Measurements from ENCODE around the gene PARN. TPM values are rescaled to one million over a fixed set of nuclear protein-coding genes. Genes with fewer than 3 reads are reported as not detected.
A peak's percentile ranks its signal among the peaks of the same experiment; 100 is the strongest.
"Not testable (repeated sequence)": the region's sequence is repeated elsewhere in the genome, so short reads cannot be mapped to it uniquely, and the experiment has no call there.

PARN gene
- total RNA-seq, 1 donor from 2014 or later = 24.6 TPM

DNA sequence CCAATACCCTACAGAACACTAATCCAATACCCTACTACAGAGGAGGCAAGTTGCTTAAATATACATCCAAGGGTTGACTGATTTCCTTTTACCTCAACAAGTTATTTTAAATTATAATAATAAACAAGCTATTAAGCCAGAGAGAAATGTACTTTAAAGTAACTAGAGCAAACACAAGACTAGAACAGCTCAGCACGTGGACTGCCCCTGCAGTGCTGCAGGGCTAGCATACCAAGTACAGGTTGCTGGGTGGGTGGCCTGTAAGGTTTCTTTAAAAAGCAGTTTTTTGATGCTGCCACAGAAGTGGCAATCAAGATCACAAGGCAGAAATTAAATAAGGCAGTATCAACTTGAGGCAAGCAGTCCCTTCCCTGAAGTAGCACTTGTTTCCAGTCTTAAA is 63.5 kb downstream of the PARN start:
- no peak for DNase-seq

DNA sequence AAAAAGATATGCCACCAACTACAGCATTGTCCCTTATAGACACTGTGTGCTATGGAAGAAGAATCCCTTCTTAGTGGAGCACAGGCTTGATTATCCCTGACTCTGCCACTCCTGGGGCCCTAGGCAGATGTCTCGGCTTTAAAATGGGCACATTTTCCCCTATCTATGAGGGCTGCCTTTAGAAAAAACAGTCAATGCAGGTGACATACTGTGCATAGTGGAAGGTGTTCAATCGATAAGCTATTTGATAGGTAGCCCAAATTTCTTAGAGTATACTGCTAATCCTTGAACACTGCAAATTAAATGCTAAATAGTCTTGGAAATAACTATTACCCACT is 64.4 kb downstream of the PARN start:
- no peak for DNase-seq

DNA sequence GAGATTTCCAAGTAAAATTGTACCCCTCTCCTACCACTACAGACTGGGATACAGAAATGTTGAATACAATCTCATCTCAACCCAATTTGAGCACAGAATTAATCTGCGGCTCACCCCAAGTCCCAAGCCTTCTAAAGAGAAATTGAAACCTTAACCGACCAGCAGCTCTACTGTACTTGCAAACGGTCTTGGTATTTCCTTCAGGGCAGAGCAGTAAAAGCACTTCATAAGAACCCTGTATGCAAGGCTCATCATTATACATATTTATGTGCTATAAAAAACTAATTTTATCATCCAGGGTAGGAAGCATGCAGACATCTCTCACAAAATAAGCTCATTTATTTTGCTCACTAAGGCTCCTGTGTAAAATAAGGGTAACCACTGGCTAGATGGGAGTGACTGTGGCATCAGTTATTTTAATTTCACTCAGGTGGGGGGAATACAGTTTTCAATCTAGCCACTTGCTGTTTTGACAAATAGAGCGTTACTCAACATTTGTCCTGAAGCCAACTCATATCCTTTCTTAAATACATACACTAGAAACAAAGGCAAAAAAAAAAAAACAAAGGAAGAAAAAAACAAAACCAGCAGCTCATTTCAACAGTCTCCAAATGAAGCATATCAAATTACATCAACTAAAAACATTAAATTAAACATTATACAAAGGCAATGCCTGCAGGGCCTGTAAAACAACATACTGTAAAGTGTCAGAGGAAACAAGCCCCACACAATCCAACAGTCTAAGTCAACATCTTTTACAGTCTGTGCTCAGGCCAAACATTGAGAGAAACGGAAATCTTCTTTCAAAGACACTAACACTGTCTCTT is 65.0 kb downstream of the PARN start:
- peak; percentile 18 for DNase-seq

DNA sequence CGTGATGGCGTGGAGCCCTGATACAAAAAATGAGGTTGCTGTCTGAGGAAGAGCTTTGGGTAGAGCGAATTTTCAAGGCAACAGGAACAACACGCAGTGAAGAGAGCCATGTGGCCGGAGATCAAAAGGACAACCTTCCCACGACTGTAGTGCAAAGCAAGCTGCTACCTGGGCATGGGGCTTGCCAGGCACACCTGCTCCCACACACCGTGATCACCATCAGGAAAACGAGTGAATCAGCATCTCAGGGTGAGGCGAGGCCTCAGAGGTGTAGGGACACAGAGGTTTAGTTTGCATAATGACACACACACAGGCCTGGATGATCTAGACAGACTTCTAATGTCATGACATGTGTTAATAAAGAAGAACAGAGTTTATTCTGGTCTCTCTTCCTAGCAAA is 65.7 kb downstream of the PARN start:
- no peak for DNase-seq

DNA sequence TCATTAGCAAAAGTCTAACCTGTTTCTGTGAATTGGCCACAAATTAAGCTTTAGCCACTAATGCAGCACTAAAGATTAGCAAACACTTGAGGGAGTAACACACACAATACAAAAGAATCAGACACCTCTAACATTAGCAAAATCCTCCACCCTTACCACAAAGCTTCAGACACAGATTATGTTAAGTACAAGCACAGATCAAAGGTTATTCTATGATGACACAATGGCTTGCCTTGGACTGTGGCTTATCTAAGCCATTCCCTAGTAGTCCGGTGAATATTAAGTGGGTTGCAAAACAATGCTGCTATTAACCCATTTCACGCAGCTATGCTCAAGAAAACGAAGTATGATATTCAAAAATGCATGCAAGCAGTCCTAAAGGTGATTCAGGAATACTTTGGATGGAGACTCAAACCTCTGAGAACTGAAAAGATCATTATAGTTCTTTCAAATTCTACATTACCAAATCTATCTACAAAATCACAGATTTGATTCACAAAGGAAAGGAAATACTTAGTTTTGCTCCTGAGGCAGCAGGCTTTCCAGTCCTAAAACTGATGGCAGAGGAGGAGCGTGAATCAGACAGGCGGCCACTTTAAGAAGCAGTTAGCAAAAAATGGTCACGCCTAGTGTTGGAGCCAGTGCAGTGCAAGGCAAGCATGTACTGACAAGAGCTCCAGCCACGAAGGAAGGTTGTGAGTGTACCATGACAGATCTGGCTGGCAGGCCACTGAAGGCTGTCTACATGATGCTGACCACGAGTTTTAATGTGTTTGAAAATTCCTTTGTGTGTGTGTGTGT is 67.2 kb downstream of the PARN start:
- no peak for DNase-seq

DNA sequence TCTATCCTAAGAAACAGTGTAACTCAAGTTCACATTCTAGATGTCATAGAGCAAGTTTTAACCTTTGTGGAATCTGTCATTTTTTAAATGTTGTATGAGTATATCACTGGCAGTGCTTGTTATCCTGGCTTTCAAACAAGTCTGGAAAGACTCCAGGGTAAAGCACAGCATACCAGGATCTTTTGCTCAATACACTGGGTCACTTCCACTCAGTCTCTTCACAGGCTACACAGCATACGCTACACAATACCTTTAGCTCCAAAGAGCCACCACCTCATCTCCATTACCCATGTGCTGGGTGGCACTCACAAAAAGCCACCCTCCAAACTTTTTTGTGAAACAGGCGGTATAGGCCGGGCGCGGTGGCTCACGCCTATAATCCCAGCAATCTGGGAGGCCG is 69.5 kb downstream of the PARN start:
- DNase-seq = no peak

DNA sequence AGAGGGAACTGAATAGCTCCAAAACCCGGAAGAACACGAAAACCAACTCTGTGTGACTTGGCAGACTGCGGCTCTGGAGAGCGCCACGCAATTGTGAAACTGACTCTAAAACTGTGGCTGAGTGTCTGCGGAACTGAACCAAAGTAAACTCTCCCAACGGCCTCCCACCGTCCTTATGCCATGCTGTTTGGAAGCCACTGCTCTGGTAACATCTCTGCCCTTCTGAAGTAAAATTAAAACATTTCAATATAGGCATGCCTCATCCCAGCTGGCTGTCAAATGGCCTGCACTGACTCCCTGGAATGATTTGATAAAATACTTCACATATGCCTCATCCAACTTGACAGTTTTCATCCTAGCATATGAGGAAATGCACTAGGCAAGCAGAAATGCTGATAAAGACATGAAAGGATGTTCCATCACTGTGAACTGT is 70.2 kb downstream of the PARN start:
- DNase-seq = no peak

DNA sequence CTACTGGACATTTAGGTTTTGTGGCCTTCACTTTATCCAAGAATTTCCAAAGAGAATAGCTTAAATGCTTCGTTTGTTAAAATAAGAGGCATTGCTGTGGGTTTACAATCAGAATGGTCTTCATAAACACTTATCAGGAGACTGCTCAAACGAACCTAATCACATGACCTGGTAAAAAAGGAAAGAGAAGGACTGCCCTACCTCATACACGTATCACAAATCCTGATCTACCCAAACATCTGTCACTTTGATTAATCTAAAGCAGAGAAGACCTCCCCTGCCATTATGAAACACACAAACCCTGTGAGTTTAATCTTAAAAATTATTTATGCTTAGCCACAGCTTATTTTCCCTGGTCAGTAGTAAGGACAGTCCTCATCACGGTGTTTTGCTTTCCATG is 76.6 kb downstream of the PARN start:
- DNase-seq = no peak

DNA sequence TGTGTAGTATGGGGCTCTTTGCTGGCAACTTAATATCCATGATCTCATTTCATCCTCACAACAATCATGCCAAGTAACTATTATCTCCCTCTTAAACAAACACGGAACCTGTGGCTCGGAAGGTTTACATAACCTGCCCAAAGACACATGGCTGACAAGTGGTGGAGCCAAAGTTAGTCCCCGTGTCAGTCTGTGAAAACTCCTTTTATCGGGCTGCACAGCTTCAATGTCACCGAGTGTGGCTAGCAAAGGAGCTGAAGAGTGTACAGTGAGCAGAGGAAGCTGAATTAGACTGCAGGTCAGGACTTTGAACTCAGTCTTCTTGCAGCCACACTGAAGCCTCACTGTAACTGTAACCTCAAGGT is 80.3 kb downstream of the PARN start:
- no peak for DNase-seq

DNA sequence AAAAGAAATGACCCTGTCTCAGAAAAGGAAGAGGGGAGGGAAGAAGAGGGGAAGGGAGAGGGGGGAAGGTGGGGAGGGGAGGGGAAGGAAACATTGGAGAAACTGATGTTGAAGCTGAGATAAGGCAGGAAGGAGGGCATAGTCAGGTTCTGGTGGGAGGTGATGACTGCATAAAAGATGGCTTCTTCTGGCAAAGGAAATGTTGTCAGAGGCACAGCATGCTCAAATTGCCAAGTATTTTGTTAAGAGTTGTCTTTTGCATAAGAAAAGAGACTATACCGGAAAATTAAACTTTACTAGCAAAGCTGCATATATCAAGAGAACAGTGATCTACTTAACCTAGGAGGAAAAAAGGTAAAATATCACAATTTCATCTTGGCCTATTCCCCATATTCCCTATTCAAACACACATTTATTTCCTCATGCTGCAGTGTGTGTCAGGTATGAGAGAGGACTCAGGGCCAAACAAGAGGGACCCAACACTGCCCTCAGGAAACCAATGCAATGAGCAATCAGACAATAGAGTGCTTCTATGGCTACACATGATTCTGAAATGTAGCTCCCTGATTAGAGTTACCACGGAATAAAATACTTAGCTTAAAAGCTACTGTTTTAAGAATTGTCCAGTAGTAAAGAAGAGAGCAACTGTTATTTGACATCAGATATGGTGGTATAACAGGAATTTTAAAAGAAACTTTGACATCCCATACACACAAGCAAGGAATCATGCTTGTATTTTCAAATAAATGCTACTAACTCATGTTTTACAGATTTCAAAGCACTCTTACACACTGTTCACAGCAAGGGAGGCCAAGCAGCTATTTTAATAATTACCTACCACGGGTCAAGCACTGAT is 80.9 kb downstream of the PARN start:
- no peak for DNase-seq

DNA sequence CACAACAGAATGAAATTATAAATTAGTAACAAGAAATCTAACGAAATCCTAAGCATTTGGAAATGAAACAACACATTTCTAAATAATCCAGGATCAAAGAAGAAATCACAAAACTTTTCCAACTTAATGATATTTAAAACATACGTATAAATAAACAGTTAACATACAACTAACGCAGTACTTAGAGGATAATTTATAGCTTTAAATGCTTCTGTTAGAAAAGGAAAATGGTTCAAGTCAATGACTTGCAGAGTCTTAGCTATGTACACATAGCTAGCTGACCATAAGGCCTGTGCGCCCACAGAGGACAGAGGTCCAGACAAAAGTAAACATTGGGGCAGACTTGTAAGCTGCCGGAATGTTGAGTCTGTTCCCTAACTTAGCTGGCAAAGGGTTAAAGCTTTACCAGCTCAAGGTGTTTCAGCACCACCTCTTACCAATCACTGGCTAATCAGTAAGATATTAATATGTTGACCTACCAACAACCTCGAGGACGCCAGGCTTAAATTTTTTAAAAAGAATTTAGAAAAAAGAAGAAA is 84.6 kb downstream of the PARN start:
- DNase-seq = no peak

DNA sequence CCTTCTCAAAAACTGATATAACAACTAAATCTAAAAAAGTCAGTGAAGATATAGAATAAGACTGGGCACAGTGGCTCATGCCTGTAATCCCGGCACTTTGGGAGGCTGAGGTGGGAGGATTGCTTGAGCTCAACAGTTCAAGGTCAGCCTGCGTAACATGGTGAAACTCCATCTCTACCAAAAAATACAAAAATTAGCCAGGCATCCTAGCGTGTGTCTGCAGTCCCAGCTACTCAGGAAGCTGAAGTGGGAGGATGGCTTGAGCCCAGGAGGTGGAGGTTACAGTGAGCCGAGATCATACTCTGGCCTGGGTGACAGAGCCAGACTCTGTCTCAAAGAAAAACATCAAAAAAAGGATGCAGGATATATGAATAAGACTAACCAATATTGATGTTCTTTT is 85.2 kb downstream of the PARN start:
- DNase-seq = not testable (repeated sequence)

DNA sequence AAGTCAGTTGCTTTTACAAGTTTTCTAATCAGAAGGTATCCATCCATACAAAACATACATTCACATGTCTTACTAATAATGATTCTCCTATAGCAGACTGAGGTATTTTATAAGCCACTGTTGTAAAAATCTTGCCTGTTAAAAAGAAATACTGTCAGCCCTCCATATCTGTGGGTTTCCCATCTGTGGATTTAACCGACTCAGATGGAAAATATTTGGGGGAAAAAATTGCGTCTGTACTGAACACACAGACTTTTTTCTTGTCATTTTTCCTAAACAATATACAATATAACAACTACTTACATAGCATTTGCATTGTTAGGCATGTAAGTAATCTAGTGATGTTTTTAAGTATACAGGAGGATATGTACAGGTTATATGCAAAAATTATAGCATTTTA is 90.4 kb downstream of the PARN start:
- DNase-seq = peak; percentile 47

DNA sequence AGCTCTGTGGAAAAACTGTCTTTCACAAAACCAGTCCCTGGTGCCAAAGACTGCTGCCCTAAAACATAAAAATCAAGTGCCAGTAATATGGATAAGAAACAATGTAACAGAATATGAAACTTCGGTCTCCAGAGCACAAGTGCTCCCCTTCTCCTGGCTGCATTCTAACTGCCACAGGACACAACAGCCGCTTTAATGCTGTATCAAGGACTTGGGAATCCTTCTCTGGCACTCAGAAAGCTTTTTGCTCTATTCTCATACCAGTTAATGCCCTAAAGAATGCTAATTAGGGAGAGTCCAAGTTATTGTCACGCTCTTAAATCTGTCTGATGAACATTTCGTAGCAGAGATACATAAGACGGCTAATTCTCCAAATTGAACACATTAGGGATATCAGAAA is 90.9 kb downstream of the PARN start:
- DNase-seq = no peak

DNA sequence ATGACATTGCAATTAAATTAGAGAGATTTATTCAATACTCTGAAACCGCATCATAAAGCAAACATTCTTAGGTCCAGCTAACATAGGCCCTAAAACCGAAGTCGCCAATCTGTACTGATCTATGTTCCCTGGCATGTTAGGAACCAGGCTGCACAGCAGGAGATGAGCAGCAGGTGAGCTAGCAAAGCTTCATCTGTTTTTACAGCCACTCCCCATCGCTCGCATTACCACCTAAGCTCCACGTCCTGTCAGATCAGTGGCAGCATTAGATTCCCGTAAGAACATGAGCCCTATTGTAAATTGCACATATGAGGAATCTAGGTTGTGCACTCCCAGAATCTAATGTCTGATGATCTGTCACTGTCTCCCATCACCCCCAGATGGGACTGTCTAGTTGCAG is 91.5 kb downstream of the PARN start:
- no peak for DNase-seq

DNA sequence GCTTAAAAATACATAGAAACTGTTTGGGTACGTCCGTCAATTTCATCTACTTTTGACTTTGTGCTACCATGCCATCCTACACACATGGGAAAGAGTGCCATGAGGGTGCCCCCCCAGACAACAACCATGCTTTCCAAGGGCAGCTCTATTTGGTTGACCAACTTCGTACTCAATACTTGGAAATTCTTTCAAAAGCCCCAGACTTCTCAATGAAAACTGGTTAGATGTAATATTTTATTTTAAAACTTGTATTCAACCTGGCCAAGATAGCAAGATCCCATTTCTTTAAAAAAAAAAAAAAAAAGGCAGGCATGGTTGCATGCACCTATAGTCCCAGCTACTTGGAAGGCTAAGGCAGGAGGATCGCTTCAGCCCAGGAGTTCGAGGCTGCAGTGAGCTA is 98.4 kb downstream of the PARN start:
- no peak for DNase-seq

DNA sequence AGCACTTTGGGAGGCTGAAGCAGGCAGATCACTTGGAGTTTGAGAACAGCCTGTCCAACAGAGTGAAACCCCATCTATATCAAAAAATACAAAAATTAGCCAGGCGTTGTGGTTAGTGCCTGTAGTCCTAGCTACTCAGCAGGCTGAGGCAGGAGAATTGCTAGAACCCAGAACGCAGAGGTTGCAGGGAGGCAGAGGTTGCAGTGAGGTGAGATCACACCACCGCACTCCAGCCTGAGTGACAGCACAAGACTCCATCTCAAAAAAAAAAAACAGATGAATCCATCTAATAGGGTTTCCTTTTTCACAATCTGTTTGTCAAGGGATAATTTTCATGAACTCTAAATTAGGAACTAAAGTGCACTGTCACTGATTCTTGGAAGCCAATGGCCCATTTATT is 99.0 kb downstream of the PARN start:
- DNase-seq = no peak

DNA sequence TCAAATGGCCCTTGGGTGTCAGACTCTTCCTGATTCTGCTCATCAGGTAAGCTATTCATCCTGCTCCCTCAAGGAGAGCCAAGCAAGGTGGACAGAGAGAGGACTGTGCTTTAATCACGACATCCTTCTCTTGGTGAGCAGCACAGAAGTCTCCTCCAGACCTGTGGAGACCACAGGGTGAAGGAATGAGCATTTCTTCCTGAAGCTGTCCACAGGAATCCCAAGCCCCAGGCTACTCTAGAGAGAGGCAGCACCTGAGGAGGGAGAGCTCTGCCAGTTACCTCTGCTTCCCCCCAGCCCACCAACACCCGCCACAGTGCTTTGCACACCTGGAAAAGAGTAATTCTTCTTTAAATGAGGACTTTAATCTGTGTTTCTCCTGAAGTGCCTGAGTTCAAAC is 100.0 kb downstream of the PARN start:
- DNase-seq = no peak

DNA sequence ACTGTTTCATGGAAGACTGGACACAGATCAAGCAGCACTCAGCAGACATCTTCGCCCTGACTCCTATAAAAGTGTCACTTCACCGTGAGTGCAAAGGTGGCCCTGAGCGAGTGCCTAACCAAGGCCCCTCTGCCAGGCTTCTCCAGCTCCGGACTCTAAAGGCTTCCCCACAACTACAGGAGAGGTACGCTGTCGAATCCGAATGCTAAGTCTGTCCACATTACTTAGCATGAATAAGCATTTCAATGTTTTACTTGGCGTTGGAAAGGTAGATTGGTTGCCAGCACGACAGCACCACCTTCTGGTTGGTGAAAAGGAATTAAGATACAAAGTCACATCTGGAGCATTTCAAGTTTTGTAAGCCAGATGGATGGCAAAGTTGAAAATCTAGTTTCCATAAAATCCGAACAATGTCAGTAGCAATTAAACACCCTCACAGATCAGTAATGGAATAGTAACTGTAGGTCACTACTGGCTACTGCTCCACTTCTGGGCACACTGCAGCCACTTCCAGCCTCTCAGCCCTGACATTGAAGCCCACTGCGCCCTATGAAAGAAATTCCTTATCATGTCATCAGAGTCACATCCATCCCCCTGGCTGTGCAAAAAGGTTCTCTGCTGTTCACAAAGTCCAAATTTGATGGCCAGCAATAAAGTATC is 100.9 kb downstream of the PARN start:
- peak; percentile 90 for DNase-seq

DNA sequence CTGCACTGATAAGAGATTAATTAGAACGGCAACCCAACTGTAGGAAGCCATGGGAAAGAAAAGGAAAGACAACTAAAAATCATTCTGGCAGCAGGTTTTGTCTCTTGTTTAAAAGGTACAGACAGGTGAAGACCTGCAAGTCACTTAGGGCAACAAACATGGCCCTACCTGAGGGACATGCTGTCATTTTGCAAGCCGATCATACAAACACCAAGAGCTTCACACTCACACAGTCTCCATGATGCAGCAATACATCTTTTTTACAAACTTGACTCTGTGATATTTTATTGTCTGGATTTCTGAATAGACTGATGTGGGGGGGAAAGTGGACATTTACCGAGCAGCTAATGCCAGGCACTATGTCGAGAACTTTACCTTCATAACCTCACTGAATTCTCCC is 101.8 kb downstream of the PARN start:
- no peak for DNase-seq

DNA sequence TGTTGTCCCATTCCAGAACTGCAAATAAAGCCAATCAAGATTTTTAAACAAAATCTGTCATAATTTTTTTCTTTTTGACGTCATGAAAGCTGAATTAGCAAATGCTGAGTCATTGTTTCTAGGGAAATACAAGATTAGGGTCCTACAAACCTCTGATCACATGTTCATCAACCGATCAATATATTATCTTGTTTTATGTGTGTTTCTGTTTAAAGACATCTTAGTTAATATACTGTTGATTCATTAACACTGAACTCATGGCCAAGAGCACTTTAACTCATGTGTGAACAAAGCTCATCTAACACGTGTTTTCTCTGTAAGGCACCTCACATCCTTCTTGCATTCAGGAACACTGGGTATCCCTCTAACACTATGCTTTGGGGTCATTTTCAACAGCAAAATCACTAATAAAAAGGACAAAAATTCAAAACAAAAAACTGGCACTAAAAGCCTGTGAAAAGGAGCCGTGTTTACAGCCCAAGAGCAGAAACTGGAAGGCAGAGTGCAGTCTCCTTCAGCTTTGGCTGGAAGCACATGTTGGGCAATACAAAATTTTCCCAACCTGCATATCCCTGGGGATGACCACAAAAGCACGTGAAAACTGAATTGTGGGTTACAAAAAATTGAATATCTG is 102.5 kb downstream of the PARN start:
- DNase-seq = no peak

DNA sequence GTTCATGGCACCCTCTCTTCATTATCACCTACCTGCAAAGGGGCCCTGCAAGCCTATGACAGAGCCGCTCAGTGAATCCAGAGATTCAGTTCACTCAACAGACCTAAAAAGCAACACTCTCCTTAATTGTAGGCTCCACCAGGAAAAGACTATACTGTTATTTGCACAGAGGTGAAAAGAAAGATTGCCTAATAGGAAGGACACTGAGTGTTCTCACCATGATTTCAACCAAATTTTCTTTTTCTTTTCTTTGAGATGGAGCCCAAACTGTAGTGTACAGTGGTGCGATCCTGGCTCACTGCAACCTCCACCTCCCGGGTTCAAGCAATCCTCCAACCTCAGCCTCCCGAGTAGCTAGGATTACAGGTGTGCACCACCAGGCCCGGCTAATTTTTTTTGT is 104.5 kb downstream of the PARN start:
- no peak for DNase-seq

Measured in skin of body (tissue), 2 donors.